Stimulated activated CD8-positive, alpha-beta memory T cell treated with anti-CD3 and anti-CD28 coated beads, Interleukin-4, amount 100 ng/mL, for 48 hours (primary cell): ENCODE measurements around the gene CIB4.

Experiments used
- DNase-seq: peaks from one replicate; pipeline ENCODE4 v3.0.0-alpha.2; 2020

The CIB4 gene

DNA sequence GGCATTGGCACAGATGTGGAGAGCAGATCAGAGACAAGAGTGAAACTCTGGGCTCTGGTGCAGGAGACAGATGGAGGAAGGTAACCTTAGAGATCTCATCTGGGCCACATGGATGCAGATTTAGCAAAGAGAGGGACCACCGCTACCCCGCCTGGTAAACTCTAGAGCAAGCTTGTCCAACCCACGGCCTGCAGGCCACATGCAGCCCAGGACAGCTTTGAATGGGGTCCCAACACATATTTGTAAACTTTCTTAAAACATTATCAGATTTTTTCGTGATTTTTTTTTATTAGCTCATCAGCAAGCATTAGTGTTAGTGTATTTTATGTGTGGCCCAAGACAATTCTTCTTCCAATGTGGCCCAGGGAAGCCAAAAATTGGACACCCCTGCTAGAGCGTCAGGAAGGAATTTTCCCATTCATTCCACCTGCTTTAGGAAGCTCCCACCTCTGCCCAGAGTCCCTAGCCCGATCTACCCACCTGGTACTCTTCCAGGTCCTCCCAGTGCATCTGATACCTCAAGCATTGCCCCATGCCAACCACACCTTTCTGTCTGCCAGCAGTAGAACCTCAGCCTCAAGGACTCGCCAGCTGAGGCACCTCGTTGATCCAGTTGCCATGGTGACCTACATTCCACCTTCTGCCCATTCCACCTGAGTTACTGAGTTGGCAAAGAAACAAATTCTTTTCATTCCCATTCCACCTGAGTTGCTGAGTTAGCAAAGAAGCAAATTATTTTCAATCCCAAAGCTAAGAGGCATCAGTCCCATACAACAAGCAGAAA, at the start of gene CIB4:
CIB4 (minus strand) TSS at position 586 of the 784 bp plus-strand sequence; CDS start at position 534, 52 bp downstream.
- DNase-seq, result no peak

DNA sequence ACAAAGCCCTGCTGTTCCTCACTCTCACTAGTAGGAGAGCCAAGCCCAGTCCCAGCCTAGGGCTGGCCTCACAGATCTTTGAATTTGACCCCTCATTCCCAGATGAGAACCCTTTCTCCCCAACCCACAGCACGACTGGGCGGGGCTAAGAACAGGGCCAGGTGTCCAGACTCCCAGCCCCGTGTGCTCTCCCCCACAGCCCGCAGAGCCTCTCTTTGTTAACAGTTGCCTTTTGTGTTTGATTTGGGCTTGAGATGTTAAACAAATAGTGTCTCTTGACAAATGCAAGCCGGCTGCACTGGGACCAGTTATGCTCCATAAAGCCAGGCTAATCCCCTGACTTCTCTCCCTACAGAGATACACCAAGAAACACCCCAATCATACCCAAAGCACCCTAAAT, 46.6 kb upstream of the CIB4 start:
- DNase-seq, result no peak

- DNase-seq, result no peak
These were observed 46.2 kb upstream of the CIB4 start for GRCh38 chr2:26687328-26687727.

GRCh38 chr2:26685989-26686839, 45.0 kb upstream of the CIB4 start:
- DNase-seq, result no peak

DNA sequence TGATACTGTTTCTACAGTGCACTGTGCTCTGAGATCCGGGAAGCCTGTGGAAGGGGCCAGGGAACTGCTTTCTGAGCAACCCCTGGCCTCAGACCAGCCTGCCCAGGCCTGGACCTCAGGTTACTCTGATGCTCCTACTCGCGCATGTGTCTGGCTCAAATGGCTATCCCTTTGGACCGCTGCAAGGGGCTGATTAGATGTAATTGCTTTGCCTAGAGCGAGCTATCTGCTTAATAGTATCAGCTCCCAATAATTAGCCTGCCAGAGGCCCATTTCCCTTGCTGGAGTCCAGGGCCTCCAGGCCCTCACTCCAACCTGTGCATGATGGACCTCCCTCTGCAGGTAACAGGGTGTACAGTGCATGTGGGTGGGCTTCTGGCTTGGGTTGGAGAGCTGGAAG, 44.2 kb upstream of the CIB4 start:
- DNase-seq, result no peak

DNA sequence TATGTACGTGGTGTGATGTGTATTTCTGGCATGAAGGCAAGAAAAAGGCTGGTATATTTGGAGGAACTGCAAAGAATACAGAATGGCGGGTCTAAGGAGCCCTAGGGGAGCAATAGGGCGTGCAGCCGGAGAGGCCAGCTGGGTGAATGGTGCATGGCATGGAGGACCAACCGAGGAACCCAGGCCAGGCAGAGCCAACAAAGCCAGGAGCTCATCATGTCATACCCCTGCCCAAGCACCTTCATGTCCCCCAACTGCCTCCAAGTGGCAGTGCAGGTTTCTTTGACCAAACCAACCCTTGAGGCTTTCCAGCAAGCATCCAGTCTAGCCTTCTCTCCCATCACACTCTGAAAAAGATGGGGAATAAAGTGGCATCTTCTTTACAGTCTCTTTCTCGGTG, 42.4 kb upstream of the CIB4 start:
- DNase-seq, result no peak

- no peak for DNase-seq
These were observed 41.0 kb upstream of the CIB4 start for GRCh38 chr2:26682155-26682554.

- DNase-seq, result no peak
These were observed 40.5 kb upstream of the CIB4 start for GRCh38 chr2:26681656-26682055.

DNA sequence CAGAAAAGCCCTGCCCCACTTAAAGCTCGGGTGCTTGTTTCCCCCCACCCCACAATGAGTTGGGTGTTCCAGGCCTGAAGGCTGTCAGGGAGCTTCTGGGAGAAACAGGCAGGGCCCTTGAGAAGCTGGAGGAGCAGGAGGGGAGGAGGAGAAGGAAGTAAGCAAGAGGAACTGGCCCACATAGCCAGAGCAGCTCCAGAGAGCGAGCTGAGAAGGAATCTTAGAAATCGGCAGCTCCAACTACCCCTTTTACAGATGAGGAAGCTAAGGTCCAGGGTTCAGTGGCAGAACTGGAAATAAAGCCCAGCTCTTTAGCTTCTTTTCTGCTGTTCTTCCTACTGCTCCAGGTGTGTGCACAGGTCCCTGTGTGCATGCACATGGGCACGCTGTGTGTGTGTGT, 38.7 kb upstream of the CIB4 start:
- DNase-seq, result no peak

DNA sequence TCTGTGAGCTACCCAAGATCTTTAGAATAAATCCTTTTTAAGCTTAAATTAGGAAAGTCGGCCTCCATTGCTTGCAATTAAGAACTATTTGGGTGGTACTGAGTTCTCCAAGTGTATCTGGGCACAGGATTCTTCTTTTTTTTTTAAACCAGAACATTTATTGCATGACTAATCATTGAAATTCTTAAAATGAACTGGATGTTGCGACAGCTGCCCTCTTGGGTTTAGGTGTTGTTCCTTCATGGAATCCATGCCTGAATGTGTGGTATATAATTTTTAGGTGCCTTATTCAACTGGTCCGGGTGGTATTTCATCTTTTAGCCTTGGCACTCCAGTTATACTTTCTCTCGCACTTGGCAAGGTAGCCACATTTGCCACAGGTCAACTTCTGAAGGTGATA, 36.9 kb upstream of the CIB4 start:
- DNase-seq, result no peak

- DNase-seq, result no peak
These were observed 34.6 kb upstream of the CIB4 start for GRCh38 chr2:26675651-26676255.

DNA sequence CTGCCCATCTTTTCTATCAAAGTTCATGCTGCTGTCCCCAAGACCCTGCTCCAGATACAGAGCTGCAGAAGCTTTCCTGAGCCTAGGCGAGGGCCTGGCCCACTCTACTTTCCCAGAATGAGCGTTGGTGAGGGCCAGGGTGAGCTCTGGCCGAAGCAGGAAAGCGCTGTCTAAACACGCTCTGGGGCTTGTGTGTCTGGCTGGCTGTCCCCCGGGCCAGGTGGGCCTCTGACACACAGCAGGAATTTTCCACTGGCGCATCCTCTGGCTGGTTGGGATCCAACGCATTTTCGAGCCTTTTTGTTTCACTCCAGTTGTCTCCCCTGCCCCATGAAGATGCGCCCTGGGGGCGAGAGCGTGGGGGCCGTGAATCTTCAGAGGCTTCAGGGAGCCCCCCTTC, 33.6 kb upstream of the CIB4 start:
- DNase-seq, result no peak

- no peak for DNase-seq
These were observed 33.0 kb upstream of the CIB4 start for GRCh38 chr2:26674002-26674751.

DNA sequence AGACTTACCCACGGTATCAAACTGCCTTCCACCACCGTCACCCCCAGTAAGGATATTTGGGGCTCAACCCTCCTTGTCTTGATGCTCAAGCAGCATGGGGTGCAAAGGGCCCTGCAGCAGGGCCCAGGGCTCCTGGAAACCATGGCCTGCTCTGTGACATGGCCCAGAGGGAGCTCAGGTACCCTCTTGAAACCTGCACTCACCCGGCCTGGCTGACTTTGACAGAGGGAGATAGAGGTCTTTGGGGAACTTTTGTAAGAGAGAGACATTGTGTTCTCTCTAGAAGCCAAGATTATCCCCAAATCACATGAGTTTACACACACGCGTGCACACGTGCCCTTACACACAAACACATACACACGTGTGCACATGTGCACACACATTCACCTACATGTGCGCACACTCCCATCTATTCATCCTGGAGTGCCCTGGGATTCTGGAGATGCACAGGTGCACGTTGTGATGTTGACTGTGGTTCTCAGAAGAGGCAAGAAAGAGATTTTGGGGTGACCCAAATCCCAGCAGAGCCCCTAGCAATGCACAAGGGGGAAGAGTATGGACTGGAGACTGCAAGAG, 31.7 kb upstream of the CIB4 start:
- DNase-seq, result no peak

- no peak for DNase-seq
These were observed 31.1 kb upstream of the CIB4 start for GRCh38 chr2:26672112-26672817.

GRCh38 chr2:26671691-26672090, 30.5 kb upstream of the CIB4 start:
- DNase-seq, result no peak

GRCh38 chr2:26670931-26671460, 29.8 kb upstream of the CIB4 start:
- DNase-seq, result no peak

DNA sequence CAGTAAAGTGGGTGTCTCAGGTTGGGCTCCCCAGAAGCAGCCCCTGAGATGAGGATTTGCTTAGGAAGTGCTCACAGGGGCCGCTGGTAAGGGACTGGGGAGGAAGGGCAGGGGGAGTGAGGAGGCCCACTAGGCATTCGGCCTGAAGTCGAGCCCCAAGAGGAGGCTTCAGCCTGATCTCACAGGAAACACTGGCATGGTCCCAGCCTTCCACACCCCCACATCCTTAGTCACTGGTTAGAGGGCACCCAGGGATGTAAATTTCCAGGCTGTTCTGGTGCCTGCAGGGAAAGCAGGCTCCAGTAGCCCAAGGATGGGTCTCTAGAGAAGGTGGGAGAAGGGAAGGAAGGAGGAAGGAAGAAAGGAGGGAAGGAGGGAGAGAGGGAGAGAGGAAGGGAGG, 29.0 kb upstream of the CIB4 start:
- no peak for DNase-seq

DNA sequence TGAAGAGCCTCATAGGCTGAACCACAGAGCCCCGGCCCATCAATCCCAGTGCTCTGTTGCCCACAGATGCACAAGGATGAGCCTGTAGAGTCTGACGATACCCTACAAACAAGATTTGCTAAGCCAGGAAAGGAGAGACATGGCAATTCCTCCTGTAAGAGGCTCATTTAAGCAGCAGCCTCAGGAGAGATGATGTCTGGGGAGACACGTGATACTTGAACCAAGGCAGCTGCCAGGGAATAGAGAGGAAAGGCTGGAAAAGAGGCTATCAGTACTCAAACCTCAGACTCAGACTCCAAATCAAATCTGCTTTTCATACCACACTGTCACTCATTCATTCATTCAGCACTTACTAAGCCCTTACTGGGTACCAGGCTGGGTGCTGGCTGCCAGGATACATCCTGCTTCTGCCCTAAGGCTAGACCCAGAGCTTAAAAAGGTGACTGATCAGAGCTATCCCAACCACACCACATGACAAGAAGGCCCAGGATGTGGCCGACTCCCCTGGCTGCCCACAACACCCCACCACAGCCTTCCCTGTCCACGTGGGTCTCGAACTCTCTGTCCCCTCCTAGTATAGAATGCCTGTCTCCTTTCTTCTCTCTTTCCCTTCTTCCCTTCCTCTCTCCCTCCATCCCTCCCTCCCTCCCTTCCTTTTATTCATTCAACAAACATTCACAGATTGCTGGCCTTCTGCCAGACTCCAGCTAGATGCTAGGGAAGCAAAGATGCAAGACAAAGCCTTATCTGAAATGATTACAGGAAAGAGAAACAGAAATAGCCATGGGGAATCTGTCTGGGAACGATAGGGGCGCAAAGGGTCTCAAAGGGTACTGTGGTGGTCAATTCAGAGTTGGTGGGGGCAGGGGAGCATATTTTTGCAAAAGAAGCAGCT, 27.9 kb upstream of the CIB4 start:
- peak; percentile 15 for DNase-seq

- DNase-seq, result no peak
These were observed 26.9 kb upstream of the CIB4 start for GRCh38 chr2:26668041-26668440.

- no peak for DNase-seq
These were observed 25.5 kb upstream of the CIB4 start for GRCh38 chr2:26666671-26667070.
